Subcutaneous abdominal adipose tissue (tissue), 5 donors: ENCODE measurements around the gene IGFBP2.

Experiments
- H3K27ac ChIP-seq: one replicate; pipeline ENCODE4 v1.7.0; 2013; ENCODE audit warnings: low read depth, mild to moderate bottlenecking, inconsistent platforms, low read length, moderate library complexity
- H3K27me3 ChIP-seq, 5 donors: one replicate each; pipeline ENCODE4 v1.7.0; 2013; ENCODE audit warnings: low read length in 5 of 5, inconsistent platforms in 1 of 5; ENCODE audit not compliant: control insufficient read depth in 5 of 5, insufficient read depth in 4 of 5
- H3K36me3 ChIP-seq, 5 donors: one replicate each; pipeline ENCODE4 v1.7.0; 2013; ENCODE audit warnings: low read length in 5 of 5; ENCODE audit not compliant: control insufficient read depth in 5 of 5, insufficient read depth in 5 of 5
- H3K4me1 ChIP-seq, 5 donors: one replicate each; pipeline ENCODE4 v1.7.0; 2013; ENCODE audit warnings: low read length in 5 of 5, mild to moderate bottlenecking in 3 of 5, moderate library complexity in 1 of 5; ENCODE audit not compliant: control insufficient read depth in 5 of 5, insufficient read depth in 5 of 5
- H3K4me3 ChIP-seq, 5 donors: one replicate each; pipeline ENCODE4 v1.7.0; 2013; ENCODE audit warnings: low read length in 5 of 5, low read depth in 1 of 5
- H3K9ac ChIP-seq, 5 donors: one replicate each; pipeline ENCODE4 v1.7.0; 2013; ENCODE audit warnings: low read length in 5 of 5, mild to moderate bottlenecking in 4 of 5, moderate library complexity in 3 of 5
- H3K9me3 ChIP-seq, 5 donors: one replicate each; pipeline ENCODE4 v1.7.0; 2013; ENCODE audit warnings: low read length in 5 of 5; ENCODE audit not compliant: control insufficient read depth in 5 of 5
- donor health status: healthy.
- donor health status: healthy.
- donor health status: healthy.
- donor health status: healthy.
- donor health status: healthy.

IGFBP2 gene

DNA sequence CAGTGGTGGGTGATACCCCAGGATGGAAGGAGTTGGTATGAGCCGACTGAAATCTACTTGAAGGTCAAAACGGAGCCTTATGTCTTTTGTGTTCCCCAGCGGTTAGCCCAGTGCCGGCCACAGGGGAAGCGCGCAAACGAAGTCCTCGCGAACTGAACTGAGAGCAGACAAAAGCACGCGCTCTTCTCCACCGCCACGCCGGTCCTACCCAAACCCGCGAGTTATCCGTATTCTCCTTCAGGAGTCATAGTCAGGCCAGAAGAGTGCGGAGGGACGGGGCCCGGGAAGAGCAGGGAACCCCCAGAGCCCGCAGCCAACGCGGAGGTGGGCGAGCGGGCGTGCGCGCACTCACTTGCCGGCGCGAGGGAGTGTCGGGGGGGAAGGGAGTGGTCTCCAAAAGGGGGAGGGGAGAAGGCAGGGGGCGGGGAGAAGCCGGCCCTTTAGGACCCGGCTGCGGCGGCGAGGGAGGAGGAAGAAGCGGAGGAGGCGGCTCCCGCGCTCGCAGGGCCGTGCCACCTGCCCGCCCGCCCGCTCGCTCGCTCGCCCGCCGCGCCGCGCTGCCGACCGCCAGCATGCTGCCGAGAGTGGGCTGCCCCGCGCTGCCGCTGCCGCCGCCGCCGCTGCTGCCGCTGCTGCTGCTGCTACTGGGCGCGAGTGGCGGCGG is at the start of gene IGFBP2:
Gene IGFBP2, plus strand, starts transcription at position 469 of the 664 bp plus-strand sequence. Its CDS starts 104 bp downstream, at position 573.
- H3K4me1 ChIP-seq, result peaks cover 0 to 38% (median 21%) of the 10 kb centered on the region in 5 donors
- H3K9ac ChIP-seq, result peak within 1 kb of the TSS in 2 of 5 donors; percentile 35 to 53
- H3K9me3 ChIP-seq, result no peaks in the 10 kb centered on the region
- peak within 1 kb of the TSS; percentile 60 to 72 (median 69) for H3K4me3 ChIP-seq
- H3K27ac ChIP-seq, result no peak within 1 kb of the TSS
- H3K27me3 ChIP-seq, result peaks cover 11 to 39% (median 34%) of the 10 kb centered on the region in 5 donors
- no peaks in the 10 kb centered on the region for H3K36me3 ChIP-seq

DNA sequence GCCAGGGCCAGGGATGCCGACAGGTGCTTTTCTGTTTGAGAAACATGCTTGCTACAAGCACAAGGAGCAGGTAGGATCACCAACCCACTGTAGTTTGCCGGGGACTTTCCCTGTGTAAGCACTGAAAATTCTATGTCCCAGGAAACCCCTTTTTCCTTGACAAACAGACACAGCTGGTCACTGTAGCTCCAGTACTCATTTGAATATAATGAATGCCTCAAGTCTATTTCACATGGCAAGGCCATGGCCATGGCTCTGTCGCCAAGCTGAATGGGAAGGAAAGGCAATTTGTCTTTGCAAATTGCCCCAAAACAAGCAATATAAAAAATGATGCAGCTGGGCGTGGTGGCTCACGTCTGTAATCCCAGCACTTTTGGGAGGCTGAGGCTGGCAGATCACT is 49.6 kb upstream of the IGFBP2 start:
- peaks cover 0 to 10% (median 0%) of the 10 kb centered on the region in 5 donors for H3K4me1 ChIP-seq
- H3K9ac ChIP-seq, result no peak overlapping the region
- H3K27me3 ChIP-seq, result peaks cover 3 to 16% (median 14%) of the 10 kb centered on the region in 5 donors
- H3K4me3 ChIP-seq, result no peak overlapping the region
- peaks cover 0 to 3% (median 2%) of the 10 kb centered on the region in 5 donors for H3K9me3 ChIP-seq
- H3K27ac ChIP-seq, result no peak overlapping the region
- H3K36me3 ChIP-seq, result no peaks in the 10 kb centered on the region

GRCh38 chr2:216584112-216584511 is 49.1 kb upstream of the IGFBP2 start:
- no peak overlapping the region for H3K4me3 ChIP-seq
- peaks cover 0 to 10% (median 0%) of the 10 kb centered on the region in 5 donors for H3K4me1 ChIP-seq
- H3K9ac ChIP-seq, result no peak overlapping the region
- H3K9me3 ChIP-seq, result peaks cover 0 to 3% (median 2%) of the 10 kb centered on the region in 5 donors
- H3K36me3 ChIP-seq, result no peaks in the 10 kb centered on the region
- no peak overlapping the region for H3K27ac ChIP-seq
- peaks cover 3 to 16% (median 13%) of the 10 kb centered on the region in 5 donors for H3K27me3 ChIP-seq

GRCh38 chr2:216585441-216585840 is 47.8 kb upstream of the IGFBP2 start:
- Histone ChIP-seq H3K36me3 (no peaks in the 10 kb centered on the region), H3K9me3 (peaks cover 0 to 3% (median 2%) of the 10 kb centered on the region in 5 donors), H3K27ac (no peak overlapping the region), H3K4me3 (no peak overlapping the region), H3K27me3 (peaks cover 3 to 16% (median 13%) of the 10 kb centered on the region in 5 donors), H3K4me1 (peaks cover 0 to 15% (median 0%) of the 10 kb centered on the region in 5 donors), H3K9ac (no peak overlapping the region)

DNA sequence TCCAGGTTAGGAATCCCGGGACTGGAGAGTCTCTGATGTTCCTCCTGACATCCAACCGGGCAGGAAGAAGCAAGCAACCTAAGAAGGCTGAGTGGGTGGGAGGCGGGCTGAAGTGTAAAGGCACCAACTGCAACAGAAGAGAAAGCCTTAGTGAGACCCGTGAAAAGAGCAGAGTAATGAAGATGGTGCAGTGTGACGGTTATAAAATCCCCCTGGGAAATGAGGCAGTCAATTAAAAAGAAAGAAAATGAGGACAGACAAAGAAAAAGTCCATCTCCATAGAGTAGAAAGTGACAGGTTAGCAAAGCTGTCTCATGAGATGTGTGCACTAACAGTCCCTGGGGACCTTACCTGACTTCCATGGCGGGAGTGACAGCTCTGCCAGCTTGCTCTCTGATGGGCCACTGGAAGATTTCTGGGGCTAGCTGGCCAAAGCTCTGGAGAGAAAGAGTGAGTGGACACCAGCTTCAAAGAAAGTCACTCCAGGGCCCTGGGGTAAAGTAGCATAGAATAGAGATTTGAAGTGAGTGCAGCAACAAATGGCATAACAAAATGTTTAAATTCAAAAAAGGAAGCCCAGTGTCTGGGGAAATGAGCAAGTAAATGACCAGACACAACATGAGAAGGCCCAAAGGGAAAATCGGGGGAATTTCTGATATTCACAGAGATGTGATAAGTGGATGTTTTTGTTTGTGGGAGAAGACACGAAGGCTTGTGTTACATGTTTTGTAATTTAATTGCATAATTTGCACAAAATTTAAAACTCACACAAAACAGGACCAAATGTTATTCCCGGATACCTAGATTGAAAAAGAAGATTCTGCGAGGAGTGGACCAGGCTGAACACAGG is 44.1 kb upstream of the IGFBP2 start:
- Histone ChIP-seq H3K9ac (no peak overlapping the region), H3K36me3 (no peaks in the 10 kb centered on the region)

DNA sequence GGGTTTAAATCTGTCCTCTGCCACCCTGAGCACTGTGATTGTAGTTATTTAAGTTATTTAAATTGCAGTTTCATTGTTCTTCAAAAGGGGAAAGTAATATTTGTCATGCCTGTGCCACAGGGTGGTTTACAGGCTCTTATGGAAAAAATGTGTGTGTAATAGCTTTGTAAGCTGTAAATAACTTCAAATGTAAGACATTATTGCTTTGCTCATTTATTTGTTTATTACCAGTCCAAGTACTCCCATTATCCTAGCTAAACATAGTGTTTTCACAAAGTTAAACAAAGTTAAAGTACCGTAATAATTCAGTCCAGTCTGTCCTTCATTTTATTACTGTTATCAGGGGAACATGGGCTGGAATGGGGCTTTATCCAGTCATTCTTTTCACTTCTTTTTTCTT is 43.4 kb upstream of the IGFBP2 start:
- Histone ChIP-seq H3K9me3 (peaks cover 0 to 3% (median 1%) of the 10 kb centered on the region in 5 donors), H3K4me1 (peaks cover 0 to 21% (median 0%) of the 10 kb centered on the region in 5 donors), H3K27me3 (peaks cover 0 to 7% (median 2%) of the 10 kb centered on the region in 5 donors), H3K36me3 (no peaks in the 10 kb centered on the region), H3K27ac (no peak overlapping the region), H3K9ac (no peak overlapping the region), H3K4me3 (no peak overlapping the region)

More for the DNA sequence above, 44.1 kb upstream of the IGFBP2 start:
- Histone ChIP-seq H3K4me3 (no peak overlapping the region), H3K27me3 (peaks cover 0 to 12% (median 5%) of the 10 kb centered on the region in 5 donors), H3K27ac (no peak overlapping the region), H3K4me1 (peaks cover 0 to 21% (median 0%) of the 10 kb centered on the region in 5 donors), H3K9me3 (peaks cover 0 to 3% (median 2%) of the 10 kb centered on the region in 5 donors)

DNA sequence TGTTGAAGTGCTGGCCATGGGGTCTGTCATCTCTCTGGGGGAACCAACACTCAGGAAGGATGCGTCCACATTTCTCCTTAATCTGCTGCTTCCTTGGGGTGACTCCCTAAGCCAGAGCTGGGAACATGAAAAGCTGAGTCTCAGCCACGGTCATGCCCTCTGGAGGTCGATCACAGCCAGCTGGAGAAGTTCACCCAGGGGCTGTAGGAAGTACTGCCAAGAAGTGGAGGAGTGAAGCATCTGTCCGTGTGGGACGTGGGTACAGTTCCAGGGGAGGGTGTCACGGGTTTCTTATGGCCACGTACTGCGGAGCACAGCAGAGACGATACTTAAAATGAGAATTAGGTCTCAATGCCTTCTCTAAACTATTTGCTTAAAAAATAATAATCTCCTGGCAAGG is 42.4 kb upstream of the IGFBP2 start:
- no peaks in the 10 kb centered on the region for H3K9me3 ChIP-seq
- H3K27me3 ChIP-seq, result peaks cover 0 to 7% (median 2%) of the 10 kb centered on the region in 5 donors
- H3K36me3 ChIP-seq, result no peaks in the 10 kb centered on the region
- no peak overlapping the region for H3K9ac ChIP-seq
- no peak overlapping the region for H3K27ac ChIP-seq
- H3K4me3 ChIP-seq, result no peak overlapping the region
- H3K4me1 ChIP-seq, result peaks cover 0 to 22% (median 0%) of the 10 kb centered on the region in 5 donors

- Histone ChIP-seq H3K4me1 (peaks cover 0 to 23% (median 4%) of the 10 kb centered on the region in 5 donors), H3K4me3 (no peak overlapping the region), H3K9ac (no peak overlapping the region), H3K27me3 (peaks cover 0 to 7% (median 2%) of the 10 kb centered on the region in 5 donors), H3K9me3 (no peaks in the 10 kb centered on the region), H3K36me3 (no peaks in the 10 kb centered on the region), H3K27ac (no peak overlapping the region)
Measured at GRCh38 chr2:216591480-216591879, 41.7 kb upstream of the IGFBP2 start.

DNA sequence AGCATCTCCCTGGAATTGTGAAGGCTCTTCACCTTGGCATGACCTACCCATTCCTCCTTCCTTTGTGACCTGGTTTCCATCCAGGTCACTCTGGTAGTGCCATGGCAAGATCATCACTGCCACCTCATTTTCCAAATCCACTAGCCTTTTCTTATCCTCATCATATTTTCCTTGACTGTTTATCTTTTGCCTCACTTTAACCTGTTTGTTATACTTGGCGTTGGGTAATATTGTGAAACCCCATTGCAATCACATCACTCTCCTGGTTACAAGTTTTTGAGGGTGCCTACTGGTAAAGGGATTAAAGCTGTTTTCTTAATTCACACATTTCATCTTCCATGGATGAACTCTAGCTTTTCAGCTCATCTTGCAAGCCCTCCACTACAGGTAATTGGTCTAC is 39.1 kb upstream of the IGFBP2 start:
- peaks cover 0 to 3% (median 2%) of the 10 kb centered on the region in 5 donors for H3K27me3 ChIP-seq
- no peak overlapping the region for H3K27ac ChIP-seq
- H3K9me3 ChIP-seq, result no peaks in the 10 kb centered on the region
- no peak overlapping the region for H3K9ac ChIP-seq
- no peaks in the 10 kb centered on the region for H3K36me3 ChIP-seq
- peaks cover 2 to 32% (median 14%) of the 10 kb centered on the region in 5 donors for H3K4me1 ChIP-seq
- no peak overlapping the region for H3K4me3 ChIP-seq
